Body of pancreas (tissue), 4 donors: ENCODE results near the gene CEACAM19. TPM values are rescaled to one million over a fixed set of nuclear protein-coding genes. Genes with fewer than 3 reads are reported as not detected.

Experiments used
- ATAC-seq: fragments of 150-250 bp; one replicate; pipeline ENCODE4 v1.9.1; 2016
- DNase-seq, 4 donors: peaks; one replicate each; pipeline ENCODE4 v3.0.0-alpha.2; 2019
- H3K27ac ChIP-seq, 4 donors: fragments of 200-600 bp; sonication (generic); 1 replicate in 3 of 4; 2 replicates in 1 of 4; pipeline versions ENCODE4 v1.5.1 to v1.6.1; 2016 to 2019; ENCODE audit warnings: mild to moderate bottlenecking in 1 of 4, mixed read lengths in 1 of 4, moderate library complexity in 1 of 4
- H3K27me3 ChIP-seq, 2 donors: fragments of 200-600 bp; sonication (generic); one replicate each; pipeline ENCODE4 v1.6.0; 2016; ENCODE audit warnings: mild to moderate bottlenecking in 1 of 2
- H3K36me3 ChIP-seq, 2 donors: fragments of 200-600 bp; sonication (generic); replicated peaks in 1 of 2; 2 replicates each; pipeline ENCODE4 v1.5.1; 2016; ENCODE audit warnings: low read depth in 2 of 2; ENCODE audit not compliant: insufficient read depth in 1 of 2
- H3K4me1 ChIP-seq: fragments of 200-600 bp; sonication (generic); one replicate; pipeline ENCODE4 v1.6.0; 2016
- H3K4me3 ChIP-seq, 2 donors: fragments of 200-600 bp; sonication (generic); 1 replicate in 1 of 2; 2 replicates in 1 of 2; pipeline ENCODE4 v1.5.1; 2016 to 2019
- H3K9me3 ChIP-seq, 3 donors: fragments of 200-600 bp; sonication (generic); 1 replicate in 2 of 3; 2 replicates in 1 of 3; pipeline ENCODE4 v1.5.1; 2016
- CTCF ChIP-seq, 7 experiments: fragments of 450-650 bp in 4 of 7; fragments of 200-600 bp in 3 of 7; sonication (generic) in 3 of 7; IDR thresholded peaks; one replicate each; pipeline ENCODE4 v1.5.1; 2016 to 2019; ENCODE audit warnings: antibody characterized with exemption in 7 of 7
- POLR2A ChIP-seq, 3 donors: fragments of 450-650 bp; IDR thresholded peaks; one replicate each; pipeline ENCODE4 v1.6.1; 2016; ENCODE audit warnings: antibody characterized with exemption in 3 of 3, mild to moderate bottlenecking in 2 of 3
- WGBS, 2 donors: methylation state at CpG; one replicate each; pipeline ENCODE4 v1.1.5; 2017; 5-methylcytosine and 5-hydroxymethylcytosine counted together
- intact Hi-C: fragments of 100-400 bp; cut with DNase I; formaldehyde crosslinking; loops from one replicate; pipeline ENCODE4 v1.15.1; 2023
- total RNA-seq, 2 donors: library from RNA; depleted of rRNA; stranded (reverse); fragments of >200 nt; gene quantifications; one replicate each; pipeline ENCODE4 v1.1.0, GENCODE V29; 2016

CEACAM19 gene
- total RNA-seq, 2 donors from 2014 or later: 3.9 to 5.3 TPM

- Histone ChIP-seq H3K9me3 (no peaks in the 10 kb centered on the region), H3K36me3 (no peaks in the 10 kb centered on the region), H3K4me3 (no peak overlapping the region), H3K27me3 (no peaks in the 10 kb centered on the region), H3K27ac (peak overlapping the region; percentile 70 to 86 (median 83)), H3K4me1 (peaks cover 32% of the 10 kb centered on the region)
- peak in 3 of 4 donors; percentile 25 to 44 (median 29) for DNase-seq
- no peak for ATAC-seq
- no peak for TF ChIP-seq POLR2A (IDR thresholded peaks at IDR 0.05)
- no peak for TF ChIP-seq CTCF (IDR thresholded peaks at IDR 0.05)
- intact Hi-C loops: loop anchor here (5.0 kb wide), 1 partner anchor 37 kb away; no protein-coding TSS in a partner anchor
- WGBS, 2 donors: 33 to 44% methylated on average over 4 to 5 of the region's 5 CpGs
These were observed 54.4 kb downstream of the CEACAM19 start for GRCh38 chr19:44725684-44726083.

- 77 to 78% methylated on average over 12 of the region's 12 CpGs for WGBS, 2 donors
- Histone ChIP-seq H3K36me3 (no peaks in the 10 kb centered on the region), H3K4me3 (no peak overlapping the region), H3K27me3 (no peaks in the 10 kb centered on the region), H3K27ac (peak overlapping the region in 1 of 4 donors; percentile 84), H3K9me3 (no peaks in the 10 kb centered on the region), H3K4me1 (peaks cover 32% of the 10 kb centered on the region)
- intact Hi-C loops: loop anchor here (5.0 kb wide), 1 partner anchor 36 kb away; no protein-coding TSS in a partner anchor
- no peak for ATAC-seq
- TF ChIP-seq CTCF (IDR thresholded peaks at IDR 0.05) (no peak), POLR2A (IDR thresholded peaks at IDR 0.05) (no peak)
- DNase-seq: no peak
These were observed 55.2 kb downstream of the CEACAM19 start for GRCh38 chr19:44726465-44726864.

- intact Hi-C loops: loop anchor here (5.0 kb wide), 1 partner anchor 34 kb away; no protein-coding TSS in a partner anchor
- H3K27ac ChIP-seq: no peak overlapping the region
- H3K36me3 ChIP-seq: no peaks in the 10 kb centered on the region
- no peaks in the 10 kb centered on the region for H3K9me3 ChIP-seq
- no peaks in the 10 kb centered on the region for H3K27me3 ChIP-seq
- WGBS, 2 donors: 76 to 80% methylated on average over 6 of the region's 6 CpGs
- ATAC-seq (no peak), DNase-seq (no peak)
- H3K4me3 ChIP-seq: no peak overlapping the region
- H3K4me1 ChIP-seq: peaks cover 32% of the 10 kb centered on the region
- TF ChIP-seq POLR2A (IDR thresholded peaks at IDR 0.05) (no peak), CTCF (IDR thresholded peaks at IDR 0.05) (no peak)
These were observed 56.9 kb downstream of the CEACAM19 start for GRCh38 chr19:44728178-44728577.

GRCh38 chr19:44729516-44730033 is 58.3 kb downstream of the CEACAM19 start:
- intact Hi-C loops: loop anchor here (5.0 kb wide), 1 partner anchor 33 kb away; no protein-coding TSS in a partner anchor
- H3K4me3 ChIP-seq: no peak overlapping the region
- H3K27ac ChIP-seq: no peak overlapping the region
- peaks cover 18% of the 10 kb centered on the region for H3K4me1 ChIP-seq
- TF ChIP-seq POLR2A (IDR thresholded peaks at IDR 0.05) (no peak), CTCF (IDR thresholded peaks at IDR 0.05) (no peak)
- no peaks in the 10 kb centered on the region for H3K9me3 ChIP-seq
- ATAC-seq: no peak
- no peak for DNase-seq
- no peaks in the 10 kb centered on the region for H3K36me3 ChIP-seq
- no peaks in the 10 kb centered on the region for H3K27me3 ChIP-seq
- 82 to 88% methylated on average over 8 of the region's 8 CpGs for WGBS, 2 donors

GRCh38 chr19:44731081-44731480 is 59.8 kb downstream of the CEACAM19 start:
- ATAC-seq (no peak), DNase-seq (no peak)
- Histone ChIP-seq H3K36me3 (no peaks in the 10 kb centered on the region), H3K27ac (no peak overlapping the region), H3K9me3 (no peaks in the 10 kb centered on the region), H3K4me3 (no peak overlapping the region), H3K27me3 (no peaks in the 10 kb centered on the region), H3K4me1 (peaks cover 5% of the 10 kb centered on the region)
- intact Hi-C loops: no loop called here
- WGBS, 2 donors: 87 to 97% methylated on average over 5 of the region's 5 CpGs
- TF ChIP-seq POLR2A (IDR thresholded peaks at IDR 0.05): no peak
- no peak for TF ChIP-seq CTCF (IDR thresholded peaks at IDR 0.05)
